GM18861 (cell line): ENCODE measurements around the gene ULK2.

Source experiments
- ATAC-seq: cut with Tn5 transposase; IDR thresholded peaks from one replicate; pipeline ENCODE4 v1.9.1; 2021; ENCODE audit not compliant: unreplicated experiment

ULK2 gene

GRCh38 chr17:19747829-19748806 lies 119.6 kb downstream of the ULK2 start, which contains the start of gene ALDH3A1:
ALDH3A1 (minus strand) TSS chr17:19748298; CDS start chr17:19745129, 3,169 bp downstream.
- no peak for ATAC-seq

- ATAC-seq = no peak
These were observed 120.5 kb downstream of the ULK2 start for GRCh38 chr17:19747159-19747719.

- ATAC-seq = no peak
These were observed 121.2 kb downstream of the ULK2 start for GRCh38 chr17:19746517-19746916.

GRCh38 chr17:19744922-19745757 lies 122.6 kb downstream of the ULK2 start:
- ATAC-seq = no peak

- ATAC-seq = no peak
These were observed 123.2 kb downstream of the ULK2 start for GRCh38 chr17:19744492-19744891.

- ATAC-seq = no peak
These were observed 124.3 kb downstream of the ULK2 start for GRCh38 chr17:19743101-19744100.

GRCh38 chr17:19742495-19742894 lies 125.2 kb downstream of the ULK2 start:
- no peak for ATAC-seq

- ATAC-seq = no peak
These were observed 125.8 kb downstream of the ULK2 start for GRCh38 chr17:19741832-19742457.

- no peak for ATAC-seq
These were observed 126.8 kb downstream of the ULK2 start for GRCh38 chr17:19740933-19741332.

GRCh38 chr17:19739241-19740201 lies 128.2 kb downstream of the ULK2 start:
- no peak for ATAC-seq

- no peak for ATAC-seq
These were observed 129.0 kb downstream of the ULK2 start for GRCh38 chr17:19738757-19739156.

- ATAC-seq = no peak
These were observed 129.7 kb downstream of the ULK2 start for GRCh38 chr17:19738073-19738449.

GRCh38 chr17:19737305-19738072 lies 130.2 kb downstream of the ULK2 start:
- no peak for ATAC-seq

- no peak for ATAC-seq
These were observed 131.7 kb downstream of the ULK2 start for GRCh38 chr17:19736071-19736470.

GRCh38 chr17:19733953-19734526 lies 133.7 kb downstream of the ULK2 start:
- ATAC-seq = no peak

- no peak for ATAC-seq
These were observed 136.1 kb downstream of the ULK2 start for GRCh38 chr17:19731626-19732025.

GRCh38 chr17:19730843-19731242 lies 136.9 kb downstream of the ULK2 start:
- ATAC-seq = no peak
